ENCODE results near the gene EPHA6.

Gene EPHA6

GRCh38 chr3:97487587-97487986 is 673.2 kb downstream of the EPHA6 start:
- TF ChIP-seq CTCF (IDR thresholded peaks at IDR 0.05), result no peak
- DNase-seq (ENCODE audit: low spot score), result no peak
- no peak overlapping the region for H3K4me3 ChIP-seq
- no peak overlapping the region for H3K27ac ChIP-seq

- DNase-seq (ENCODE audit: low spot score), result no peak
- H3K27ac ChIP-seq, result no peak overlapping the region
- no peak for TF ChIP-seq CTCF (IDR thresholded peaks at IDR 0.05)
- H3K4me3 ChIP-seq, result no peak overlapping the region
These were observed 674.3 kb downstream of the EPHA6 start for GRCh38 chr3:97488741-97489140.

GRCh38 chr3:97495896-97496295 is 681.5 kb downstream of the EPHA6 start:
- Histone ChIP-seq H3K4me3 (no peak overlapping the region), H3K27ac (no peak overlapping the region)
- TF ChIP-seq CTCF (IDR thresholded peaks at IDR 0.05), result no peak
- DNase-seq (ENCODE audit: low spot score), result no peak

DNA sequence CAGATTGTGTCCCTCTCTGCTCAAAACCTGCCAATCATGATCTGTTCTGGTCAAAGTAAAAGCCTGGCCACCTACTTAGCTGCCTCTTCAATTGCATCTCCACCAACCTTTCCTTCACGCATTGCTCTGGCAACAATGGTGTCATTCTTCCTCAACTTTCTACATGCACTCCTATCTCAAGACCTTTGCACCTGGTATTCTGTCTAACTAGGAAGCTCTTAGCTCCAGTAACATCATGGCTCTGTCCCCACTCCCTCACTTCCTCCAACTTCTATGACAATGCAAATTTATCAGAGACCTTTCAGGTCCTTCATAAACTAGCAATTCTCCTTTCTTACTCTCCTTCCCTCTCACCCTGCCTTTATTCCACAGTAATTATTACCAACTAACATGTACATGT is 682.7 kb downstream of the EPHA6 start:
- DNase-seq (ENCODE audit: low spot score), result no peak
- Histone ChIP-seq H3K4me3 (no peak overlapping the region), H3K27ac (no peak overlapping the region)
- no peak for TF ChIP-seq CTCF (IDR thresholded peaks at IDR 0.05)

GRCh38 chr3:97504463-97504862 is 690.1 kb downstream of the EPHA6 start:
- no peak for TF ChIP-seq CTCF (IDR thresholded peaks at IDR 0.05)
- H3K4me3 ChIP-seq, result no peak overlapping the region
- H3K27ac ChIP-seq, result no peak overlapping the region
- DNase-seq (ENCODE audit: low spot score), result no peak

- Histone ChIP-seq H3K4me3 (no peak overlapping the region), H3K27ac (no peak overlapping the region)
- DNase-seq (ENCODE audit: low spot score), result no peak
- no peak for TF ChIP-seq CTCF (IDR thresholded peaks at IDR 0.05)
These were observed 696.4 kb downstream of the EPHA6 start for GRCh38 chr3:97510795-97511194.

GRCh38 chr3:97515076-97515475 is 700.7 kb downstream of the EPHA6 start:
- no peak overlapping the region for H3K4me3 ChIP-seq
- DNase-seq (ENCODE audit: low spot score), result no peak
- no peak for TF ChIP-seq CTCF (IDR thresholded peaks at IDR 0.05)
- H3K27ac ChIP-seq, result no peak overlapping the region

All from coronary artery (tissue), 2 donors.